ENCODE measurements around the gene SLC22A4. TPM values are rescaled to one million over a fixed set of nuclear protein-coding genes. Genes with fewer than 3 reads are reported as not detected.
A peak's percentile ranks its signal among the peaks of the same experiment; 100 is the strongest.

The SLC22A4 gene
- polyA plus RNA-seq, 1 donor, result 9.6 TPM

GRCh38 chr5:132263548-132264261 lies 30.5 kb upstream of the SLC22A4 start:
- WGBS (ENCODE audit: insufficient coverage, low lambda C conversion rate), result no CpG with 5 or more reads among the region's 7 CpGs
- no peak overlapping the region for H3K27ac ChIP-seq (ENCODE audit: low read length)
- H3K9me3 ChIP-seq (ENCODE audit: control insufficient read depth, low read depth, low read length), result no peaks in the 10 kb centered on the region
- H3K4me3 ChIP-seq (ENCODE audit: low read length), result no peak overlapping the region
- peaks cover 32% of the 10 kb centered on the region for H3K36me3 ChIP-seq (ENCODE audit: control insufficient read depth, insufficient read depth, low read length)
- peak in 1 of 2 donors; percentile 3 for DNase-seq
- no peaks in the 10 kb centered on the region for H3K27me3 ChIP-seq (ENCODE audit: control insufficient read depth, insufficient read depth, low read length)
- peaks cover 27% of the 10 kb centered on the region for H3K4me1 ChIP-seq (ENCODE audit: control insufficient read depth, insufficient read depth, low read length)

- peaks cover 26% of the 10 kb centered on the region for H3K4me1 ChIP-seq (ENCODE audit: control insufficient read depth, insufficient read depth, low read length)
- no peak for DNase-seq
- peak overlapping the region; percentile 83 for H3K27ac ChIP-seq (ENCODE audit: low read length)
- H3K9me3 ChIP-seq (ENCODE audit: control insufficient read depth, low read depth, low read length), result no peaks in the 10 kb centered on the region
- no peaks in the 10 kb centered on the region for H3K27me3 ChIP-seq (ENCODE audit: control insufficient read depth, insufficient read depth, low read length)
- peaks cover 35% of the 10 kb centered on the region for H3K36me3 ChIP-seq (ENCODE audit: control insufficient read depth, insufficient read depth, low read length)
- WGBS (ENCODE audit: insufficient coverage, low lambda C conversion rate), result no CpG with 5 or more reads among the region's 4 CpGs
- H3K4me3 ChIP-seq (ENCODE audit: low read length), result no peak overlapping the region
These were observed 29.5 kb upstream of the SLC22A4 start for GRCh38 chr5:132264546-132265335.

DNA sequence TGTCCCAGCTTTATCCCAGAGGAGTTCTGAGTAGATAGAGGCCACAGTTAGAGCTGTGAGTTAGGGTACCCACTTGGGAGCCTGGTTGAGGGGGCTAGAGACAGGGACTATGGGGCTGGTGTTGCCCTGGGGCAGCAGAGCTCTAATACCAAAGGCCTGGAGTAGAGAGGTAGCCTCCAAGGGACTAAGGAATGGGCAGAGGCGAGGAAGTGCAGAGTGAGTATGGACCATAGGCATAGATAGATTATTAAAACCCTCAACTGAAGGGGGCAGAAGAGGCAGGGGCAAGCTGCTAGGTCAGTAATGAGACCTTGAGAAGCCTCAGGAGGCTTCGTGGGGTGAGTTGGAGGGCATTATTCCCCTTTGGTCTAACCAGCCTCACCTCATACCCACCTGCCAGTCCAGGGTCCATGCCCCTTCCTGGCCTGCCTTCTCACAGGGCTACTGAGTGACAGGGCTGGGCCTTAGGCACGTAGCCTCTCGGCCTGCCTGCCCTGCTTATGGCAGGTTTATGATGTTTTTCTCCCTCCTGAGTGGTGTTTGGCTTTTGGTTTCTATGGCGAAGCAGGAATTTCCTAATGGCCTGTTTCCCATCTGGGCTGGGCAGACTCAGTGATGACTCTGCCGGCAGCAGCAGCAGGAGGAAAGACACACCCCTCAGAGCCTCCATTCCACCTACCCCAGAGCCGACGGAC lies 28.7 kb upstream of the SLC22A4 start:
- no CpG with 5 or more reads among the region's 8 CpGs for WGBS (ENCODE audit: insufficient coverage, low lambda C conversion rate)
- H3K9me3 ChIP-seq (ENCODE audit: control insufficient read depth, low read depth, low read length), result no peaks in the 10 kb centered on the region
- peaks cover 35% of the 10 kb centered on the region for H3K36me3 ChIP-seq (ENCODE audit: control insufficient read depth, insufficient read depth, low read length)
- peak overlapping the region; percentile 83 for H3K27ac ChIP-seq (ENCODE audit: low read length)
- peaks cover 29% of the 10 kb centered on the region for H3K4me1 ChIP-seq (ENCODE audit: control insufficient read depth, insufficient read depth, low read length)
- no peaks in the 10 kb centered on the region for H3K27me3 ChIP-seq (ENCODE audit: control insufficient read depth, insufficient read depth, low read length)
- DNase-seq, result peak; percentile 93 to 96
- no peak overlapping the region for H3K4me3 ChIP-seq (ENCODE audit: low read length)

GRCh38 chr5:132266031-132266835 lies 28.0 kb upstream of the SLC22A4 start:
- WGBS (ENCODE audit: insufficient coverage, low lambda C conversion rate), result no CpG with 5 or more reads among the region's 7 CpGs
- H3K4me1 ChIP-seq (ENCODE audit: control insufficient read depth, insufficient read depth, low read length), result peaks cover 29% of the 10 kb centered on the region
- DNase-seq, result no peak

GRCh38 chr5:132266836-132267160 lies 27.4 kb upstream of the SLC22A4 start:
- H3K9me3 ChIP-seq (ENCODE audit: control insufficient read depth, low read depth, low read length), result no peaks in the 10 kb centered on the region
- peaks cover 29% of the 10 kb centered on the region for H3K4me1 ChIP-seq (ENCODE audit: control insufficient read depth, insufficient read depth, low read length)
- H3K4me3 ChIP-seq (ENCODE audit: low read length), result no peak overlapping the region
- no peaks in the 10 kb centered on the region for H3K27me3 ChIP-seq (ENCODE audit: control insufficient read depth, insufficient read depth, low read length)
- no peak overlapping the region for H3K27ac ChIP-seq (ENCODE audit: low read length)
- H3K36me3 ChIP-seq (ENCODE audit: control insufficient read depth, insufficient read depth, low read length), result peaks cover 35% of the 10 kb centered on the region
- WGBS (ENCODE audit: insufficient coverage, low lambda C conversion rate), result no CpG with 5 or more reads among the region's 1 CpG
- DNase-seq, result no peak

More at GRCh38 chr5:132266031-132266835, 28.0 kb upstream of the SLC22A4 start:
- Histone ChIP-seq H3K36me3 (ENCODE audit: control insufficient read depth, insufficient read depth, low read length) (peaks cover 35% of the 10 kb centered on the region), H3K27me3 (ENCODE audit: control insufficient read depth, insufficient read depth, low read length) (no peaks in the 10 kb centered on the region), H3K4me3 (ENCODE audit: low read length) (no peak overlapping the region), H3K27ac (ENCODE audit: low read length) (peak overlapping the region; percentile 83), H3K9me3 (ENCODE audit: control insufficient read depth, low read depth, low read length) (no peaks in the 10 kb centered on the region)

GRCh38 chr5:132267166-132267739 lies 26.9 kb upstream of the SLC22A4 start:
- DNase-seq, result no peak
- H3K4me1 ChIP-seq (ENCODE audit: control insufficient read depth, insufficient read depth, low read length), result peaks cover 29% of the 10 kb centered on the region
- H3K27ac ChIP-seq (ENCODE audit: low read length), result no peak overlapping the region

DNA sequence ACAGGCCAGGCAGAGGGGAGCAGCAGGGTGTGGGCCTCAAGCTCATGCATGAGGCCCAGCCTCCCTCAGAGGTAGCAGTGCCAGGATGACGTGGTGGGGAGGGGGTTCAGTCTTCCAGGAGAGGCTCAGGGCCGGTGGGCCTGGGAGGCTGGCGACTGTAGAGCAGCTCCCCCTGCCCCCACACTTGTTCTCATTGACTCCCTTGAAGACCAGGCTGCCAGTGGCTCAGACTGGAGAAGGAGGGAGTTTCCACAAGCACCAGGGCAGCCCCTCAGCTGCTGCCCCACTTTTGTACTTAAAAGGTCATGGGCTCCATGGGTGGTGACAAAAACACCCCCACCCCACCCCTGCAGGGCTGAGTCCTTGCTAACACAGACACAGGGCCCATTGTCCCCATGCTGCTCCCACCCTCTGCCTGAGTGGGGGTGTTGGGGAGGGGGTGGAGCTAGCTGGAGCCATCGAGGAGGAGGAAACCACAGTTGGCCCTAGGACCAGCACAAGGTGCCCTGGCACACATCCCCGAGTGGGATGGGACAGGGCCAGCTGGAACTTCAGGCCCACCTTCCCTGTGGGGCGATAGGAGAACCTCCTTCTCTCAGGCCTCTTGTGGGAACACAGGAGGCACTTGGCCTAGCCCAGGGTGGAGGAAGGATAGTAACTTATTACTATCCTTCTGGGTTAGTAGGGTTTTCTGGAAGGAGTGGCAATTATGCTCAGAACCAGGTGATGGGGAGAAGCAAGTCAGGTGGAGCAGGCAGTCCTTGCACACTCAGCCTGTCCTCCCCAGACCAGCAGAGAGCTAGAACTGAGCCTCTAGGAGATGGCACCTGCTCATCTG lies 26.0 kb upstream of the SLC22A4 start:
- DNase-seq, result no peak
- Histone ChIP-seq H3K27ac (ENCODE audit: low read length) (no peak overlapping the region), H3K27me3 (ENCODE audit: control insufficient read depth, insufficient read depth, low read length) (no peaks in the 10 kb centered on the region), H3K4me1 (ENCODE audit: control insufficient read depth, insufficient read depth, low read length) (peaks cover 37% of the 10 kb centered on the region), H3K4me3 (ENCODE audit: low read length) (no peak overlapping the region), H3K36me3 (ENCODE audit: control insufficient read depth, insufficient read depth, low read length) (peaks cover 35% of the 10 kb centered on the region), H3K9me3 (ENCODE audit: control insufficient read depth, low read depth, low read length) (no peaks in the 10 kb centered on the region)
- WGBS (ENCODE audit: insufficient coverage, low lambda C conversion rate), result no CpG with 5 or more reads among the region's 6 CpGs

More at GRCh38 chr5:132267166-132267739, 26.9 kb upstream of the SLC22A4 start:
- Histone ChIP-seq H3K4me3 (ENCODE audit: low read length) (no peak overlapping the region), H3K9me3 (ENCODE audit: control insufficient read depth, low read depth, low read length) (no peaks in the 10 kb centered on the region), H3K27me3 (ENCODE audit: control insufficient read depth, insufficient read depth, low read length) (no peaks in the 10 kb centered on the region), H3K36me3 (ENCODE audit: control insufficient read depth, insufficient read depth, low read length) (peaks cover 38% of the 10 kb centered on the region)

DNA sequence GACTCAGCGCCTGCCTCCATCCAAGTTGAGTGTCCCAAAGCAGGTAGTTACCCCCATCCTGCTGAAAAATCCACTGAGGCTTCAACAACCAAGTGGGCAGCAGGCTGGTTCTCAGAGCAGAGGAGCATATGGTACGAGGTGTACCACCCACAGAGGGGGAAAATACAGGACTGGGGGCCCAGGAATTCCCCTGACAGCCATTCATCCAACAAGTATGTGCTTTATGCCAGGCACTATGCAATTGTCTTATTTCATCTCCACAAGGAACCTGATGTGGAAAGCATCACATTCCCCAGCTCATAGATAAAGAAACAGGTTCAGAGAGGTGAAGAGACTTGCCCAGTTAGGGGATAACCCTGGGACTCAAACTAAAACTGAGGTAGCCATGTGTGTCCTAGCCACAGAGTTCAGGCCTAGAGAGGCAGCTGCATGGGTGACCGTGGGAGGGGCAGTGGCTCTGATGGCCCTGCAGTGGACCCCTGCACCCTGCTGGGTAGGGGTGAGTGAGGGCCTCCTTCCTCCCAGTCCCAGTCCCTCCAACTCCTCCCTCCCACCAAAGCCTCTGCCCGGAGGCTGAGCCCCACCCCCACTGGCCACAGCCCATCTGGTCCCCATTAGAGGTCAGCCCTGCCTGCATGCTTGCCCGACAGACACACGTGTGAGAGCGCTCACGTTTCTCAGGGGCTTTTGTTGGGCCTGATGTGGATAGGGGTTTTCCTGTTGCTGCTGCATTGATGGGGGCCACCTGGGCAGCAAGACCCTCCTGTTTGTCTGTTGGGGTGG lies 25.2 kb upstream of the SLC22A4 start:
- Histone ChIP-seq H3K4me3 (ENCODE audit: low read length) (no peak overlapping the region), H3K4me1 (ENCODE audit: control insufficient read depth, insufficient read depth, low read length) (peaks cover 46% of the 10 kb centered on the region), H3K36me3 (ENCODE audit: control insufficient read depth, insufficient read depth, low read length) (peaks cover 28% of the 10 kb centered on the region), H3K27ac (ENCODE audit: low read length) (no peak overlapping the region), H3K9me3 (ENCODE audit: control insufficient read depth, low read depth, low read length) (no peaks in the 10 kb centered on the region), H3K27me3 (ENCODE audit: control insufficient read depth, insufficient read depth, low read length) (no peaks in the 10 kb centered on the region)
- no CpG with 5 or more reads among the region's 8 CpGs for WGBS (ENCODE audit: insufficient coverage, low lambda C conversion rate)
- no peak for DNase-seq
